NAMALWA (cell line): ENCODE results near the gene LTBP3.
A peak's percentile ranks its signal among the peaks of the same experiment; 100 is the strongest.

Experiments
- DNase-seq: peaks from one replicate; pipeline ENCODE4 v3.0.0-alpha.2; 2015; ENCODE audit warnings: low spot score

Gene LTBP3

DNA sequence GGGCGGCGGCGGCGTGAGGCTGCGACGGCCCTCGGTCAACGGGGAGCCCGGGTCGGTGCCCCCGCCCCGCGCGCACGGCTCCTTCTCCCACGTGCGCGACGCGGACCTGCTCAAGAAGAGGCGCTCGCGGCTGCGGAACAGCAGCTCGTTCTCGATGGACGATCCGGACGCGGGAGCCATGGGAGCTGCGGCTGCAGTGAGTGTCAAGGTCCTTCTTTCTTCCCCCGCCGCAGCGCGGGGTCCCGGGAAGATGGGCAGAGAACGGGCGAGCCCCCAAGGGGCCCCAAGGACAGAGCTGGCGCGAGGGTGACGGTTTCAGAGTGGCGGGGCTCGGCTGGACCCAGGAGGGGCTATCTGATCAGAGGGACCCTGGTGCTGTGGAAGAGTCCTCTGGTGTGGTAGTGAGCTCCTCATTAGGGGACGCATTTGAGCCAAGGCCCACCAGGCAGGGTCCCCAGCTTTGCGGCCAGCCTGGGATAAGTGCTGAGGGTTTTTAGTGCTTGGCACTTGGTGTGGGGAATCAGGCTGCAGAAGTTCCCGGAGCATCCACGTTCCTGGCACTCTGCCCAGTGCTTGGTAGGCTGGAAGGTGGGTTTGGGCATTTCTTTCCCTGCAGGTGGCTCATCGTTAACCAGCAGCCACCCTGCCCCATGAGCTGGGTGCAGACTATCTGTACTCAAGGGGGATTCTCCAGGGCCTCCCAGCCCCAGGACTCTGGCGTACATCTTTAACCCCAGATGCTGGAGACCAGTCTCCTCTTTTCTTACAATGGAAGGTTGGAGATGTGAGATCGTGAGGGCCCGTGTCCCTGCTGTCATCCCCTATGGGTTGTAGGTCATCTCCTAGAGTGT lies 27.5 kb upstream of the LTBP3 start:
- no peak for DNase-seq

DNA sequence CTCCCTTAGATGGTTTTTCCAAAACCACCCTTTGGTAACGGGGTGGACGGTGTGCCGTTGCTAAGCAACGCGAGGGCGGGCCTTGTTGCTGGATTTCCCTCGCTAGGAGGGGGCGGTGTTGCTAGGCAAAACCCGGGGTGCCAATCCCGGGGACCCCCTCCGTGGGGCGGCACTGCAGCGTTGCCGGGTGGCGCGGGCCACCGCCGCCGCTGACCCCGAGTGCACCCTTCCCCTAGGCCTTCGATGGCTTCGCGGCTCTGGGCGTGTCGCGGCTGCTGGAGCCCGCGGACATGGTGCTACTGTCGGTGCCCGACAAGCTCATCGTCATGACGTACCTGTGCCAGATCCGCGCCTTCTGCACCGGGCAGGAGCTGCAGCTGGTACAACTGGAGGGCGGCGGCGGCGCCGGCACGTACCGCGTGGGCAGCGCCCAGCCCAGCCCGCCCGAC lies 26.6 kb upstream of the LTBP3 start:
- DNase-seq, result no peak

DNA sequence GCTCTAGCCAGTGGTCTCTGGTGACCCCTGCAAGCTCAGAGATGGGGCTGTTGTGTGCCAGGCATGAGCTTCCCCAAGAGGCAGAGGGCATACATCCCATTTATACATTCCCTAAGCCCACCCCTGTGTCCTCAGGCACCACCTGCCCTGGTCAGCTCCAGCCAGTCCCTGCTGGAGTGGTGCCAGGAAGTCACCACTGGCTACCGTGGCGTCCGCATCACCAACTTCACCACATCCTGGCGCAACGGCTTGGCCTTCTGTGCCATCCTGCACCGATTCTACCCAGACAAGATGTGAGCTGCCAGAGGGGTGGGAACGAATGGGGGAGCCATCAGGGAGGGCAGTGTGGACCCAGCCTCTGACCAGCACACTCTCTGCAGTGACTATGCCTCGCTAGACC lies 25.9 kb upstream of the LTBP3 start:
- no peak for DNase-seq

DNA sequence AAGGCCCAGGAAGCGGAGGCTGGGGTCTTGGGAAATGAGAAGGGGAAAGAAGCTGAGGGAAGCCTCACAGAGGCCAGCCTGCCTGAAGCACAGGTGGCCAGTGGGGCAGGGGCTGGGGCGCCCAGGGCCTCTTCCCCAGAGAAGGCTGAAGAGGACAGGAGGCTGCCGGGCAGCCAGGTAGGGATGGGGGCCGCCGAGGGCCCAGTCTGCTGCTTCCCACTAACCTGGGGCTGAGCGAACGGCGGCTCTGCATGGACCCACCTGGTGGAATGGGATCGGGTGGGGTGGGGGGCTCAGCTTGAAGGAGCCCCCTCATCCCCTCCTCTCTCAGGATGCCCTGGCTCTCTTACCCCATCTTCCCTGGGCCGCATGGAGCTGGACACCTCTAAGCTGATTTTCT lies 25.4 kb upstream of the LTBP3 start:
- DNase-seq, result no peak

DNA sequence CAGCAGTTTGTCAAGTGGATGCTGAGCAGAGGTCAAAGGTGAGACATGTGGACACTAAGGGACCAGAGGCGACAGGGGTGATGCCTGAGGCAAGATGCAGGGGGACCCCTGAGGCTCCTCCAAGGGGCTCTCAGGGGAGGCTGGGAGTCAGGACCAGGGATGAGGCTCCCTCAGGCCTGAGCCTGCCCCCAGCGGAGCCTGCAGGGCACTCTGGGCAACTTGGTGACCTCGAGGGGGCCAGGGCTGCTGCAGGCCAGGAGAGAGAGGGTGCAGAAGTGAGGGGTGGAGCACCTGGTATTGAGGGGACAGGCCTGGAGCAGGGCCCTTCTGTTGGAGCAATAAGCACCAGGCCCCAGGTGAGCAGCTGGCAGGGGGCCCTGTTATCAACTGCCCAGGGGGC lies 23.8 kb upstream of the LTBP3 start:
- DNase-seq, result no peak

DNA sequence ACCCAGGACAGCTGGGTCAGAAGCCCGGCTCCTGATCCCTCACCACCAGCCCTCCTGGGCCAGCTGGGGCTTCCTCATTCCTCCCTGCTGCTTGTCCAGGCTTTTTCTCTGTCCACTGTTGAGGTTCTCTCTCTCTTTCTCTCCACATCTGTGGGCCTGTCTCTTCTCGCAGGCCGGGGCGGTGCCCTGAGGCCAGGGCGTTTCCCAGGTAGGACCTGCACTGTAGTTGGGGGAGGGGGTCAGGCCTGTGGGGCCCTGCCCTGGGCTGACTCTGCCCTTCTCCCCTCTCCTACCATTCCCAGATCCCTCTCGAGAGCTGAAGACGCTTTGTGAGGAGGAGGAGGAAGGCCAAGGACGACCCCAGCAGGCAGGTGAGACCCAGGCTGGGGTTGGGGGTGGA lies 22.6 kb upstream of the LTBP3 start:
- no peak for DNase-seq

DNA sequence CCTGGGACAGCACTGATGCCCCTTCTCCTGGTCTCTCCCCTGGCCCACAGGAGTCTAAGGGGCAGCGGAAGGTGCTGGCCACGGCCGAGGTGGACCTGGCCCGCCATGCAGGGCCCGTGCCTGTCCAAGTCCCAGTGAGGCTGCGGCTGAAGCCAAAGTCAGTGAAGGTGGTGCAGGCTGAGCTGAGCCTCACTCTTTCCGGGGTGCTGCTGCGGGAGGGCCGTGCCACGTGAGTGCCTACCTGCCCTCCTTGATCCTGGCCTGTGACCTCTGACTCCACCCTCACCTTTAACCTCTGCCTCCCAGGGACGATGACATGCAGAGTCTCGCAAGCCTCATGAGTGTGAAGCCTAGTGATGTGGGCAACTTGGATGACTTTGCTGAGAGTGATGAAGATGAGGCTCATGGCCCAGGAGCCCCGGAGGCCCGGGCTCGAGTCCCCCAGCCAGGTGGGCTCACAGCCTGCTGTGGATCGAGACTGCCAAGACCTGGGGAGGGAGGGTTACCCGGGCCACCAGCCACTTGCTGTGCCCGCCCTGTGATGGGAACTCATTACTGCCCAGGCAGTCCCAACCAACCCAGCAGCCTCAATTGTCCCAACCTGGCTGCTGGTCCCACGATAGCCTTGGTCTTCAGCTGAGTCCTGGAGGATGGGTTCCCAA lies 22.0 kb upstream of the LTBP3 start:
- no peak for DNase-seq

DNA sequence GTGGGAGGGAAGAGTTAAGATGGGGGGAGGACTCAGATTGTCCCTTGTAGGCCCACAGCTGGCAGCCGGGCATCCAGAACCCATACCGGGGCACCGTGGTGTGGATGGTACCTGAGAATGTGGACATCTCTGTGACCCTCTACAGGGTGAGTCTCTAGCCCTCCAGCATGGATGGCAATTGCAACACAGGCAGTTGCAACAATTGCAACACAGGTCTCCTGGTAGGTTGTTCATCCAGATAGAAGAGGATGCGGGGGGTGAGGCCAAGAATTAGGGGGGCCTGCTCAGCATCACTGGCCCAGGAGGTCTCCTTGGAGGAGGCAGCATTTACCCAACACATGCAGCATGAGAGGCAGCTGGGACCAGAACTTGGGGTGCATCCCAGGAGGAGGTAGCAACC lies 21.1 kb upstream of the LTBP3 start:
- DNase-seq, result no peak

DNA sequence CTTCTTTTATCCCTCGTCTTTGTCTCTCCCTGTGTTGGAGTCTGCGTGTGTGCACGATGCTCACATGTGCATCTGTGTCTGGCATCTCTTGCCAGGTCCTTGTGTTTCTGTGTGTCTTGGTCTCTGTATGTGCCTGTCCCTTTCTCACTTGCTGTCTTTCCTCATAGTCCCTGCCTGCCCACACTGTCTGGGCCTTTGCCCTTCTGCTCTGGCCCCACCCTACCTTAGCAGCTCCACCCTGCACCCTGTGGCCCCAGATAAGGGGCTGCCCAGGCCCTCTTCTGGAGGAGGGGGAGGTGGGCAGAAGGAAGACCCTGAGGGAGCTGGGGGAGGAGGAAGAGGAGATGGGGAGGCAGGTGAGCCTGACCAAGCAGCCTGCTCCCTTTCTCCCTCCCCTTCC lies 20.5 kb upstream of the LTBP3 start:
- DNase-seq, result no peak

DNA sequence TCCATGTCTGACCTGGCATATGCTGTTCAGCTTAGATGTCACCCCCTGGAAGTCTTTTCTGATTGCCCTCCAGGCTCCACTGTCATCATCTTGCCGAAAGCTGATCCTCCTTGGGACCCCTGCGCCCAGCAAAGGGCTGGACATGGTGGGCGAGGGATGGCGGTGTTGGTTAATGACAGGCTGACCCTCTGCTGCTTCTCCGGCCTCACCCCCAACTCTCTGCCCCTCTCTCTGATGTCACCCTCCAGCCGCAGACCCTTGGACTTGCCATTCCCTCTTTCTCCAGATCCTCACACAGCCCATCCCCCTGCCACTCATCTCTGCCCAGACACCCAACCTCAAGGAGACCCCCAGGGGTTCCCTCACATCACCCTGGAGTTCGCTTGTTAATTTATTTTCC lies 20.0 kb upstream of the LTBP3 start:
- no peak for DNase-seq

DNA sequence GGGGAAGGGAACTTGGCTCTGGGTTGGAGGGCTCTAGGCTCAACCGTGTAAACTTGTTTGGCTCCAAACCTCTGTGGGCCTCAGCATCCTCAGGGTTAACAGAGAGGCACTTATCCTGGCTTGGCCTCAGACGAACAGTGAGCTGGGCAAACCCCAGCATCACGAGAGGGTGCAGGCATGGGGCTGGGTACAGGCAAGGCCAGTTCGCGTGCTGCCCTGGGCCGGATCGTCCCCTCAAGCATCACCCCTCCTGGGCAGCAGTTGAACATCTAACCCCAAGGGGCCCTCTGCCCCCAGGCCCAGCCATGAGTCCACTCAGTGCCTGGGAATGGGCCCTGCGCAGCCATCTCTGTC lies 19.6 kb upstream of the LTBP3 start:
- DNase-seq, result no peak

DNA sequence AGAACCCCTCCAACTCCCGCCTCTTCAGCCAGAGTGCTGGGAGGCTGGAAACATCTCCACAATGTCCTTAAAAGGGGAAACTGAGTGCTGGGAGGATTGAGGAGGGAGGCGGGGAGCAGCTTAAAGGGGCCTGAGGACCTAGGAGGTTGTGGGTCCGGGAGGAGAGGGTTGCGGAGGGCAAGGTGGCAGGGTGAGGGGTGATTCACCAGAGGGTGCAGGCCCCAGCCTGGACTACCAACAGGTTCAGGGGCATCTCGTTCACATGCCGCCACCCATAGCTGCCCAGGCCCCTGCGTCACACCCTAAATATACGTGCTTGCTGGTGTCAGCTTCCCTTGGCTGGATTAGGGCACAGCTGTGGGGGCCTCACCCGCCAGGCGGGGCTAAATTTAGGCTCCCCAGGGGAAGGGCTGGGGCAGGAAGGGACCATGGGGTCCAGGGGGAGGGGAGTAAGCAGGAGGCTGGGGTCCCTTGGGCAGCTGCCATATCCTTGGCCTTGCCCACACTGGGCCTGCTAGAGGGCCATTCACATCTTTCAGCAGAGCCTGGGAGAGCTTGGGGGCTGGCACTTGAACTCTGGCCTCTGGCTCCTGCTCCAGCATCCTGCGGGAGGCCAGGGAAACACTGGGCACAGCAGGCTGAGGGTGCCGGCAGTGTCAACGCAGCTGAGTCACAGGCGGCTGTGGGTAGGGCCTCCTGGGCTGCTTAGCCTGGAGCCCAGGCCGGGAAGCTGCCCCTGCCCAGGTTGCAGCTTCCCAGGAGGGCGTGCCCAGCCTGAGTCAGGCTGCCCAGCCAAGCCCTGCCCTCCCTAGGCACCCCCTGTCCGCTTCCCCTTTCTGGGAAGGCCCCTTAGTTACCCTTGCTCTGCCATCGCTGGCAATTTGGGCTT lies 19.0 kb upstream of the LTBP3 start:
- DNase-seq, result peak; percentile 76

DNA sequence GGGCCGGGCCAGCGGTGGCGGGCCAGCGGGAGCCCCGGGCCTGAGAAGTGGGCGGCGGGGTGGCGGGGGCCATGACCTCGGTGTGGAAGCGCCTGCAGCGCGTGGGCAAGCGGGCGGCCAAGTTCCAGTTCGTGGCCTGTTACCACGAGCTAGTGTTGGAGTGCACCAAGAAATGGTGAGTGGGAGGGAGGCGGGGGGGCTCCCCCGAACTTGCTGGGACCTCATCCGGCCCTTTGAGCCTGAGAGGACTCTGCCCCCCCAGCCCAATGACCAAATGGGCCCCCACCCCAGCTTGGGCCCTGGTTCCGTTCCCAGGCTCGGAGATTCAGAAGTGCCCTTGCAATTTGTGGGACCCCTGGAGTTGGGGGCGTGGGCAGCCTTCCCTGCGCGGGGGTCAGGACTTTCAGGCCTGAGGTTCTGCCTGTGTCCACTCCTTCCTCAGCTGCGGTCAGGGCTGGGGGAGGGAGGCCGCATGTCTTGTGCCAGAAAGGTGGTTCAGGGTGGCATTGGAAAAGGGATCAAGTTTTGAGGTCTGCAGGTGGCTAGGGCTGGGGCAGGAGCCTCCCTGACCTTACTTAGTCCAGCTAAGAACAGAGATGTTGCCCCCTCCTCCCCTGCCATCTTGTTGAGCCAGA lies 18.2 kb upstream of the LTBP3 start:
- no peak for DNase-seq

DNA sequence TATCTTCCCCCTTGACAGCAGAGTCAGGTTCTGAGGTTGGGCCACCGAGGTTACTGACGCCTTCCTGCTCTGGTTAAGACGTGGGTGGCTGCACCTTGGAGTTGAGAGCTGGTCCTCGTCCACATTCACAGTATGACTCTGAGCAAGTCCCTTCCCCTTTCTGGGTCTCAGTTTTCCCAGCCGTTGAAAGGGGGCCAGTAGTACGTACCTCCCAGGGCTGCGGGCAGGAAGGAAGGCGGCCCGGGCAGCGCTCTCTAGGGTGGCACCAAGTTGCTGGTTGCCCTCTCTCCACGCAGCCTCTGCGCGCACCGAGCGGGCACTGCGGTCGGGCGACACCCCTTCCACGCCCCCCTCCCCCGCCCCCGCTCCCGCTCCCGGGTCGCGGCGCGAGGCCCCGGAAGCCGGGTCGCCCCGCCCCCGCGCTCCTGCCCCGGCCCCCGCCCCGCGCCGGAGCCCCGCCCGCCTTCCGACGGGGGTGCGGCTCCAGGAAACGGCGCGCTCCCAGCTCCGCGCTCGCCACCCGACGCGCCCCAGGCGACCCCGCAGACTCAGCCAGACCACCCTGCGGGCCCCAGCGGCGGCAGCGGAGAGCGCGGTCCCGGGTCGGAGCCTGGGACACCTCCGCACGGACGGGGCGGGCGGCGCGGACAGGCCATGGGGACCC lies 17.5 kb upstream of the LTBP3 start, which contains the start of gene EHBP1L1:
EHBP1L1 (plus strand) TSS at position 486 of the 664 bp plus-strand sequence. CDS start 250 bp downstream, outside the sequence.
- peak; percentile 79 for DNase-seq

DNA sequence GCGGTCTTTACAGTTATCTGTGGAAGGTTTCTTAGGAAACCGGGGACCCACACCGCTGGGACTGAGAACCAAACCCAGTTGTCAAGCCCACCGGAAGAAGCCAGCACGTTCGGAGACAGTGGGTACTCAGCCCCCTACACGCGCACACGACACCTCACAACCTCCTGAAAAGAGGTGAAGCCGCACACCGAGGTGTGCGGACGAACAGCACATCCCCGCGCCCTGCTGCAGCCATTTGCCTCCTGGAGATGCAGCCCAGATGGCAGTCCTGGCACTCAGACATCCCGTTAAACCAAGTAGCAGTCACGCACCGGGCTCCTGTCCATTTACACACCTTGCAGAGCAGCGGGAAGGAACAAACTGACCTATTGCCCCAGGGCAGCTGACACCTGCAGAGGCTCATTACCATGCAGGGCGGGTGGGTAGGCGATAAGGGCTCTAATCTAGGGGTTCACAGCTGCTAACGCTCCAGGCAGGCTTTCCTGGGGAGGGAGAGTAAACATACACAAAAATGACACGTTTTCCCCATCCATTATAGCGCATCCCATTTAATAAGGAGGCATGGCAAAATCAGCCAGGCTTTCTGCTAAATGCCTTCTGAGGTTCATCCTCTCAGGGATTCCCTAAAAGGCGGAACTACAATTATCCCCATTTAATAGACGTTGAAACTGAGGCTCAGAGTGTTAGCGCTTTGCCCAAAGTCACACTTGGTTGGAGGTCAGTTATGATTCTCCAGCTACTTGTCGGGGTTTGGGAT lies 16.8 kb upstream of the LTBP3 start:
- DNase-seq, result peak; percentile 75

DNA sequence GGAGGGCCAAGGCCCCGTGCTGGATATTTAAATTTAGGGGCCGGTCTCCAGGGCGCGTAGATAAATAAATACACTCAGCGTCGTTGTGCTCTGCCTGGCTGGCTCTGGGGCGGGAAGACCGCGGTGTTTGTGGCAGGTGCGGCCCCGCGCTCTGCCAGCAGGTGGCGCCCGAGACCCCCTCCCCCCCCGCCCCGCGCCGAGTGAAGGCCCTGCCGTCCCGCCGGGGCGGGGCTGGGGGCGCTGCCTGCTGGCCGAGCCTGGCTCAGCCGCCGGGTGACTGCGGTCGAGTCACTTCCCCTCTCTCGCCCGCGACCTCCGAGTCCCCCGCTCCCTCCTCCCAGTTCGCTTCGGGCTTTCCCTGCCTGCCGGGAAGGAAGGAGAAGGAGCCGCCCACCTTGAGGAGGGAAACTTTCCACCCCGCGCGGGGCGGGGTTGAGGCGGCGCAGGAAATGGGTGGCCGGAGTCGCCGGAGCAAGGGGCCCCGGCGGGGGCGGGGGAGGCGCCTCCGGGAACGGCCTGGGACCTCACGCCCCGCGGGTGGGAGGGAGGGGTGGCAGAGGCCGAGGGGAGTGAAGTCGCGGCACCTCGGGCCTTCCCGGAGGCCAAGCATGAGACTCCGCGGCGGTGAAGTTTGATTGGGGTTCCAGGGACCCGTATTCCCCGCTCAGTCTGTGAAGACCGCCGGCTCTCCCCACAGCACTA lies 16.1 kb upstream of the LTBP3 start:
- DNase-seq, result peak; percentile 90

DNA sequence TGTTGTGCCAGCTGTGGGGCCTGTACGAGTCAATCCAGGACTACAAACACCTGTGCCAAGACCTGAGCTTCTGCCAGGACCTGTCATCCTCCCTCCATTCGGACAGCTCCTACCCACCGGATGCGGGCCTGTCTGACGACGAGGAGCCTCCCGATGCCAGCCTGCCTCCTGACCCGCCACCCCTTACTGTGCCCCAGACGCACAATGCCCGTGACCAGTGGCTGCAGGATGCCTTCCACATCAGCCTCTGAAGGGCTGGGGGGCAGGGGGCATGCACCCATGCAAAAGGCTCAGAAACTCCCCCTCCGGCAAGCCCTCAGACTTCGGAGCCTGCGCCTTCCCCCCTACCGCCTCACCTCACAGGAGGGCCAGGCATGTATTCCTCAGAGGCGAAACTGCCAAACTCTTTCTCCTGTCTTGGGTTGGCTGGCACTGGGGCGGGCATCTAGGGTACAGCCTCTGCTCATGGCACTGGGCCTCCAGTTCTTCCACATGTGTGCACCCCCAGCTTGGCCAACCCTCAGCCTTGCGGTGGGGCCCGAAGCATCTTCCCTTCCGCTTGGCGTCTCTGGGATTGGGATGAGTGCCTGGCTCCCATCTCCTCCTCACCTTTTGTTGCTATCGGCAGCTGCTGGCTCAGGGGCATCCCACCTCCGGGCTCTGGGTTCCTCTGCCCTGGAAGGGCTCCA lies 15.4 kb upstream of the LTBP3 start:
- no peak for DNase-seq

DNA sequence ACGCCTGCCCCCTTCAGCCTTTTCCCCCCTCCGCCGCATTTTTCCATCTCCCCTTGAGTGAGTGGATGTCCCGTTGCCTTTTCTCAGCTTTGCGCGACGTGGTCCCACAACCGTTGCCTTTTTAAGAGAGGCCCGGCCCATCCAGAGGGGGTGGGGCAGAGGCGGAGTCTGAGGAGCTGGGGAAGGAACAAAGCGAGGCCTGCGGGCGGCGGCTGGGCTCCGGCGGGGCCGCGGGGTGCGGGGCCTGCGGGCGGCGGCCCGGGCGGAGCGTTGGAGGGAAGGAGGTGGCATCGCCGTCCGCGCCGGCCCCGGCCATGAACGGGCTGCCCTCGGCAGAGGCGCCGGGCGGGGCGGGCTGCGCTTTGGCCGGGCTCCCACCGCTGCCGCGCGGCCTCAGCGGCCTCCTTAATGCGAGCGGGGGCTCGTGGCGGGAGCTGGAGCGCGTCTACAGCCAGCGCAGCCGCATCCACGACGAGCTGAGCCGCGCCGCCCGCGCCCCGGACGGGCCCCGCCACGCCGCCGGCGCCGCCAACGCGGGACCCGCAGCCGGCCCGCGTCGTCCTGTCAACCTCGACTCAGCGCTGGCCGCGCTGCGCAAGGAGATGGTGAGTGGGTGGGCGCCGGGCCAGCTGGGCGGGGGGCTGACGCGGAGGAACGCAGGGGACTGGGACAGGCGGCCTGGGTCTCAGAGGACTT lies 14.3 kb upstream of the LTBP3 start, which contains the start of gene FAM89B:
FAM89B (plus strand) TSS at position 183 of the 696 bp plus-strand sequence; CDS start at position 315, 132 bp downstream.
- DNase-seq, result peak; percentile 89

DNA sequence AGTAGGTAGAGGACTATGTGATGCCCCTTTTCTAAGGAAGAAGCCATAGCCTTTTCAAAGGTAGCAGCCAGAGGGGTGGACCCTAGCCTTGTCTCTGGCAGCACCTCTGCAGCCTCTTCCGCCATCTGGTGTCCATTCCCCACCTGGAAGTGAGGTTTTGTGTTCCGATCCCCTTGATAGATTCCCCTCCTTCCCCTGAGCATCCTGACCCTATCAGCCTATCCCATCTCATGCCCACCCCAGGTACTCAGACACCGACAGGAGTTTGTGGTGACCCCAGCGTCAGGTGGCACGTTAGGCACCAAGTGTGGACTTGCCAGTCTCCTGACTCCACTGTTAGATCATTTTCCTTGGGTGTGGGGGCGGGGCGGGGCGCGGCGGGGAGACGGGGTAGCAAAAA lies 13.8 kb upstream of the LTBP3 start:
- DNase-seq, result peak; percentile 60
